Measurements from ENCODE around the gene C16orf78. TPM values are rescaled to one million over a fixed set of nuclear protein-coding genes. Genes with fewer than 3 reads are reported as not detected.
"Not testable (repeated sequence)": the region's sequence is repeated elsewhere in the genome, so short reads cannot be mapped to it uniquely, and the experiment has no call there.

C16orf78 gene
- total and polyA plus RNA-seq, 5 donors from 2014 or later, result not detected

- Mint-ChIP-seq H3K27me3 (peaks cover 10% of the 10 kb centered on the region), H3K4me3 (no peak overlapping the region), H3K9me3 (no peaks in the 10 kb centered on the region), H3K27ac (no peak overlapping the region), H3K4me1 (no peaks in the 10 kb centered on the region), H3K36me3 (no peaks in the 10 kb centered on the region)
- no peak overlapping the region for H3K27ac ChIP-seq (ENCODE audit: insufficient read depth, low read length, poor library complexity, severe bottlenecking)
- ATAC-seq (ENCODE audit: low read depth in 2 of 2) (no peak), DNase-seq (no peak)
- H3K9me3 ChIP-seq (ENCODE audit: control insufficient read depth in 2 of 2, low read length in 2 of 2), result no peaks in the 10 kb centered on the region
- no peaks in the 10 kb centered on the region for H3K36me3 ChIP-seq (ENCODE audit: control insufficient read depth, insufficient read depth, low read length)
- H3K4me1 ChIP-seq (ENCODE audit: control insufficient read depth, insufficient read depth, low read length, poor library complexity, severe bottlenecking), result no peaks in the 10 kb centered on the region
- H3K4me3 ChIP-seq (ENCODE audit: low read depth, low read length), result no peak overlapping the region
- H3K27me3 ChIP-seq (ENCODE audit: control insufficient read depth, insufficient read depth, low read length), result no peaks in the 10 kb centered on the region
Measured at GRCh38 chr16:49356728-49357488, 16.7 kb upstream of the C16orf78 start.

- Mint-ChIP-seq H3K27ac (no peak overlapping the region), H3K36me3 (no peaks in the 10 kb centered on the region), H3K9me3 (peaks cover 0 to 4% (median 0%) of the 10 kb centered on the region in 7 donors), H3K4me1 (no peaks in the 10 kb centered on the region), H3K27me3 (peaks cover 12% of the 10 kb centered on the region), H3K4me3 (no peak overlapping the region)
- Histone ChIP-seq H3K36me3 (ENCODE audit: control insufficient read depth, insufficient read depth, low read length) (no peaks in the 10 kb centered on the region), H3K27me3 (ENCODE audit: control insufficient read depth, insufficient read depth, low read length) (no peaks in the 10 kb centered on the region), H3K4me1 (ENCODE audit: control insufficient read depth, insufficient read depth, low read length, poor library complexity, severe bottlenecking) (no peaks in the 10 kb centered on the region), H3K9me3 (ENCODE audit: control insufficient read depth in 2 of 2, low read length in 2 of 2) (no peaks in the 10 kb centered on the region), H3K27ac (ENCODE audit: insufficient read depth, low read length, poor library complexity, severe bottlenecking) (no peak overlapping the region), H3K4me3 (ENCODE audit: low read depth, low read length) (no peak overlapping the region)
- ATAC-seq (ENCODE audit: low read depth in 2 of 2) (no peak), DNase-seq (no peak)
Measured at GRCh38 chr16:49359591-49359990, 14.0 kb upstream of the C16orf78 start.

GRCh38 chr16:49361731-49362130 is 11.9 kb upstream of the C16orf78 start:
- H3K4me1 ChIP-seq (ENCODE audit: control insufficient read depth, insufficient read depth, low read length, poor library complexity, severe bottlenecking); H3K27me3 ChIP-seq (ENCODE audit: control insufficient read depth, insufficient read depth, low read length); ATAC-seq (ENCODE audit: low read depth in 2 of 2); H3K9me3 Mint-ChIP-seq; H3K4me1 Mint-ChIP-seq; H3K9me3 ChIP-seq (ENCODE audit: control insufficient read depth in 2 of 2, low read length in 2 of 2); DNase-seq; H3K4me3 ChIP-seq (ENCODE audit: low read depth, low read length); H3K27ac ChIP-seq (ENCODE audit: insufficient read depth, low read length, poor library complexity, severe bottlenecking); H3K27ac Mint-ChIP-seq; H3K36me3 Mint-ChIP-seq; H3K4me3 Mint-ChIP-seq; H3K36me3 ChIP-seq (ENCODE audit: control insufficient read depth, insufficient read depth, low read length): not testable (repeated sequence)
- H3K27me3 Mint-ChIP-seq, result peaks cover 12% of the 10 kb centered on the region

- no peaks in the 10 kb centered on the region for H3K4me1 ChIP-seq (ENCODE audit: control insufficient read depth, insufficient read depth, low read length, poor library complexity, severe bottlenecking)
- DNase-seq, result no peak
- Mint-ChIP-seq H3K4me3 (no peak overlapping the region), H3K27ac (no peak overlapping the region), H3K4me1 (no peaks in the 10 kb centered on the region), H3K36me3 (no peaks in the 10 kb centered on the region), H3K27me3 (peaks cover 12% of the 10 kb centered on the region), H3K9me3 (peaks cover 0 to 4% (median 0%) of the 10 kb centered on the region in 7 donors)
- H3K4me3 ChIP-seq (ENCODE audit: low read depth, low read length), result no peak overlapping the region
- ATAC-seq (ENCODE audit: low read depth in 2 of 2), result no peak
- no peaks in the 10 kb centered on the region for H3K9me3 ChIP-seq (ENCODE audit: control insufficient read depth in 2 of 2, low read length in 2 of 2)
- no peaks in the 10 kb centered on the region for H3K36me3 ChIP-seq (ENCODE audit: control insufficient read depth, insufficient read depth, low read length)
- H3K27ac ChIP-seq (ENCODE audit: insufficient read depth, low read length, poor library complexity, severe bottlenecking), result no peak overlapping the region
- peaks cover 2% of the 10 kb centered on the region for H3K27me3 ChIP-seq (ENCODE audit: control insufficient read depth, insufficient read depth, low read length)
Measured at GRCh38 chr16:49362230-49362629, 11.4 kb upstream of the C16orf78 start.

GRCh38 chr16:49365711-49366509 is 7.7 kb upstream of the C16orf78 start:
- Histone ChIP-seq H3K9me3 (ENCODE audit: control insufficient read depth in 2 of 2, low read length in 2 of 2) (no peaks in the 10 kb centered on the region), H3K4me3 (ENCODE audit: low read depth, low read length) (no peak overlapping the region), H3K36me3 (ENCODE audit: control insufficient read depth, insufficient read depth, low read length) (no peaks in the 10 kb centered on the region), H3K4me1 (ENCODE audit: control insufficient read depth, insufficient read depth, low read length, poor library complexity, severe bottlenecking) (no peaks in the 10 kb centered on the region), H3K27ac (ENCODE audit: insufficient read depth, low read length, poor library complexity, severe bottlenecking) (no peak overlapping the region), H3K27me3 (ENCODE audit: control insufficient read depth, insufficient read depth, low read length) (peaks cover 4% of the 10 kb centered on the region)
- Mint-ChIP-seq H3K9me3 (peaks cover 0 to 4% (median 0%) of the 10 kb centered on the region in 7 donors), H3K4me3 (no peak overlapping the region), H3K27ac (no peak overlapping the region), H3K36me3 (no peaks in the 10 kb centered on the region), H3K27me3 (peaks cover 6% of the 10 kb centered on the region), H3K4me1 (no peaks in the 10 kb centered on the region)
- ATAC-seq (ENCODE audit: low read depth in 2 of 2), result no peak
- DNase-seq, result no peak

GRCh38 chr16:49366669-49367068 is 6.9 kb upstream of the C16orf78 start:
- no peaks in the 10 kb centered on the region for H3K9me3 ChIP-seq (ENCODE audit: control insufficient read depth in 2 of 2, low read length in 2 of 2)
- Mint-ChIP-seq H3K36me3 (no peaks in the 10 kb centered on the region), H3K27me3 (peaks cover 6% of the 10 kb centered on the region), H3K4me1 (no peaks in the 10 kb centered on the region), H3K27ac (no peak overlapping the region), H3K4me3 (no peak overlapping the region), H3K9me3 (peaks cover 0 to 4% (median 0%) of the 10 kb centered on the region in 7 donors)
- no peak for ATAC-seq (ENCODE audit: low read depth in 2 of 2)
- H3K27me3 ChIP-seq (ENCODE audit: control insufficient read depth, insufficient read depth, low read length), result peaks cover 4% of the 10 kb centered on the region
- DNase-seq, result no peak
- H3K27ac ChIP-seq (ENCODE audit: insufficient read depth, low read length, poor library complexity, severe bottlenecking), result no peak overlapping the region
- no peaks in the 10 kb centered on the region for H3K4me1 ChIP-seq (ENCODE audit: control insufficient read depth, insufficient read depth, low read length, poor library complexity, severe bottlenecking)
- H3K36me3 ChIP-seq (ENCODE audit: control insufficient read depth, insufficient read depth, low read length), result no peaks in the 10 kb centered on the region
- H3K4me3 ChIP-seq (ENCODE audit: low read depth, low read length), result no peak overlapping the region

- DNase-seq, result no peak
- Histone ChIP-seq H3K4me3 (ENCODE audit: low read depth, low read length) (no peak overlapping the region), H3K9me3 (ENCODE audit: control insufficient read depth in 2 of 2, low read length in 2 of 2) (no peaks in the 10 kb centered on the region), H3K36me3 (ENCODE audit: control insufficient read depth, insufficient read depth, low read length) (no peaks in the 10 kb centered on the region), H3K4me1 (ENCODE audit: control insufficient read depth, insufficient read depth, low read length, poor library complexity, severe bottlenecking) (no peaks in the 10 kb centered on the region), H3K27ac (ENCODE audit: insufficient read depth, low read length, poor library complexity, severe bottlenecking) (no peak overlapping the region), H3K27me3 (ENCODE audit: control insufficient read depth, insufficient read depth, low read length) (peaks cover 4% of the 10 kb centered on the region)
- no peak for ATAC-seq (ENCODE audit: low read depth in 2 of 2)
- no peaks in the 10 kb centered on the region for H3K4me1 Mint-ChIP-seq
- peaks cover 4% of the 10 kb centered on the region for H3K27me3 Mint-ChIP-seq
- no peak overlapping the region for H3K27ac Mint-ChIP-seq
- no peak overlapping the region for H3K4me3 Mint-ChIP-seq
- peaks cover 0 to 4% (median 0%) of the 10 kb centered on the region in 7 donors for H3K9me3 Mint-ChIP-seq
- H3K36me3 Mint-ChIP-seq, result no peaks in the 10 kb centered on the region
Measured at GRCh38 chr16:49369651-49370611, 3.7 kb upstream of the C16orf78 start.
